ENCODE results near the gene UTP18.
"Not testable (repeated sequence)": the region's sequence is repeated elsewhere in the genome, so short reads cannot be mapped to it uniquely, and the experiment has no call there.

Gene UTP18

DNA sequence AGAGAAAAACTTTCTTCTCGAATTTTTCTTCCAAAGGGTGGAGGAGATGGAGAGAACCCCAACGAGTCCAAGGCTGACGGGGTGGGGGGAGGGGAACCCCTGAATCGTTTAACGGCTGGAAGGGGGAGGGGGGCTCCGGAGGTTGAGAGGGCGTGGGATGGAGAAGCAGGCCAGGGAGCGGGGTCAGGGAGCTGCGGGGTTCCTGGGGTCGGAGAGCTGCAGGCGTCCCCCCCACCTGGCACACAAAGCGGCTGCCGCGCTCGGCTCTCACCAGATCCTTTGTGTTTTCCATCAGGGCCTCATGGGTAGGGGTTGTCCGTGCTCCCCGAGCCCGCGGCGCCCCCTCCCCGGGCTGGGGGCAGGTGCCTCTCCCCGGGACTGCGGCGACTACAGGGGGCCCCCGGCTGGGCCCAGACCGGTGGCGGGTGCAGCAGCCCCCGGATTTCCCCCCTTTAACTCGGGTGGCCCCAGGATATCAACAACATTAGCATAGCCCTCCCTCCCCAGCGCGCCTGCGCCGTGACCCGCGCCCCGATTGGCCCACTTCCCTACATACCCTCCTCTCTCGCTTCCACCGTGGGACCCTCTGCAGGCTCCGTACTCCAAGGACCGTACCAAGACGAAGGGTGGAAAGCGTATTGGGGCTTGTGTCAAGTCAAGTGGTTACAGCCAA, 646 bp upstream of the UTP18 start, which contains the start of gene MBTD1:
Gene MBTD1, minus strand, starts transcription at position 486 of the 673 bp plus-strand sequence. CDS start 34,888 bp downstream, outside the sequence.
- peak; percentile 95 for DNase-seq

- DNase-seq = no peak
Observed at GRCh38 chr17:51261024-51261963, 948 bp downstream of the UTP18 start.

DNA sequence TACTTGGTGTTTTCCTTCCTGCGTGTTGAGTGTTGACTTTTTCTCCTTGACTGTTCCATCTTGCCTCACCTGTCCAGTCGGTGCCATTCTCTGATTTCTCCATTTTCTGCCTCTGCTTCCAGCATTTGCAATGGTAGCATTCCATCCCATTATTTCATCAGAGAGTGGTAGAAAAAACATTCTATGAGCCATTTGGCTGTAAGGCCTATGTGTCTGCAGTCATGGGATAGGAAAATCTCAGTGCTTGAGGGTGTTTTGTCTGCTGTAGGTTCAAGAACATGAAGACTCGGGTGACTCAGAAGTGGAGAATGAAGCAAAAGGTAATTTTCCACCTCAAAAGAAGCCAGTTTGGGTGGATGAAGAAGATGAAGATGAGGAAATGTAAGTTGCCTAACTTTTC, 2.7 kb downstream of the UTP18 start:
- no peak for DNase-seq

DNA sequence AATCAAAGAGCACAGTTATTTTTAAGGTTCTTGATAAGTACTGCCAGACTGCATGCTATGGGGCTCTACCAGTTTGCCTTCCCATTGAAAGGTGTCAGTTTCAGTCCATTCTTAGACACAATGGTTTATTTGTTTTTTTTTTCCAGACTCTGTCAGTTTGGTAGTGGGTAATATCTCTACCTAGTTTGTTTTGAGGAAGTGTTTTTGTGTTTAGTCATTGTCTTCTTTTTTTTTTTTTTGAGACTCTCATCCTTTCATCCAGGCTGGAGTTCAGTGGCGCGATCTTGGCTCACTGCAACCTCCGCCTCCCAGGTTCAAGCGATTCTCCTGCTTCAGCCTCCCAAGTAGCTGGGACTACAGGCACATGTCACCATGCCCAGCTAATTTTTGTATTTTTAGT, 4.1 kb downstream of the UTP18 start:
- DNase-seq = not testable (repeated sequence)

DNA sequence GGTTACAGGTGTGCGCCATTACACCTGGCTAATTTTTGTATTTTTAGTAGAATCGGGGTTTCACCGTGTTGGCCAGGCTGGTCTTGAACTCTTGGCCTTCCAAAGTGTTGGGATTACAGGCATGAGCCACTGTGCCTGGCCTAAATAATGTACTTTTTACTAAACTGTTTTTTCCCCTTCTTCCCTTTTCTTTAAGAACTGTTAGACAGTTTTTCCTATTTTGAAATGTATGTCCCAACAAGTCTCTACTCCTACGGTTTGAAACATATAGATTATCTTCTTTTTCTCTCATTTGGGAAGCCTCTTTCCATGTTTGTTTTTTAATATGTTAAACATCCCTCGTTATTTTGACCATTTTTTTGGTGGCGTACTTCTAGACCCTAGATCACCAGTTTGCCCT, 9.6 kb downstream of the UTP18 start:
- no peak for DNase-seq

- no peak for DNase-seq
Observed at GRCh38 chr17:51270636-51271035, 10.3 kb downstream of the UTP18 start.

DNA sequence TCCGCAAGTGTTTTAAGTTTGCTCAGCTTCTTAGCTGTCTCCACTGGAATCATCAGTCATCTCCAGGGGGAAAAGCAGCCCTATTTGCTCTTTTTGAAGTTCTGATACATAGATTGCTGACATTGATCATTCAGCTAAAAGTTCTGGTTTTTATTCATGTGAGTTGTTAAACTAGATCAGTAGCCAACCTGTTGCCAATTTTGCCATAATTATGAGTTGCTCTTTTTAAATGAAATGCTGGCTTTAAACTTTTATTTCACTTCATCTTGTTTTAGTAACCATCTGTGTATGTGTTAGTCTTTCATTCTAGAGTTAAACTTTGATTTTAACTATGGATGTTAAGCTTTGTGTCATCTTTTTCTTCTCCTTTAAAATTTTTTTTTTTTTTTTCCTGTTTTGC, 12.5 kb downstream of the UTP18 start:
- no peak for DNase-seq

DNA sequence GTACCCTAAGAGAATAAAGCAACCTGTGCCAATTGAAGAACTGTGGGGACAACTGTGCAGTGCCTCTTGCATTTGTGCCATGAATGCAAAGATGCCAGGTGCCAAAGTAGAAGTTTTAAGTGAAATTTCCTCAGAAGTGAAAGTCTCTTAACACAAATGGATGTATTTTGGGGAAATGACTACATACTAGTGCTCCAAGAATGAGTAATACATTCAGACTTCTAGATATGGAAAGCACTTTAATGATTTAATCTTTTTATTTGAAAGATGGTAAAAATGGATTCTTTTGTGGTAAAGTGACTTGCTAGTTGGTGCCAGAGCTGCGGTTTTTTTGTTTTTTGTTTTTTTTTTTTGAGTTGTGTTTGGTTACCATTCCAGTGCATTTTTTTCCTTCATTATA, 15.0 kb downstream of the UTP18 start:
- DNase-seq = no peak

GRCh38 chr17:51279183-51279582, 18.8 kb downstream of the UTP18 start:
- DNase-seq = no peak

GRCh38 chr17:51287412-51287811, 27.1 kb downstream of the UTP18 start:
- no peak for DNase-seq

DNA sequence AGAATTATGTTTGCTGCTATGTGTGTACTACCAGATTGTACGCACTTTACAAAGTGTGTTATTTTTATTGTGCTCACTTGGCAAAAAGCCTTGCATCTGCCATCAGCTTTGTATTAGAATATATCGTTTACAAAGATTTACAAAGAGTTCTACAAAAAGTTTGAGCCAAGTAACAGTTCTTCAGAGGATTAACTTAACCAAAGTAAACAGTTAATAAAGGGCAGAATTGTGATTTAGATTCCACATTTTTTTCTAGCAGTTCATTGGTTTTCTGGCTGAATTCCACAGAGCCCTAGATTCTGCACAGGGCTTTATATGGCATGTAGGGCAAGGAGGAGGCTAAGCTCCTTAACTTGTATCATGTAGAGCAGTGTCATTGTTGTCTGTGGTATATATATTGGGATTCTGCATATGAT, 29.4 kb downstream of the UTP18 start:
- DNase-seq = no peak

DNA sequence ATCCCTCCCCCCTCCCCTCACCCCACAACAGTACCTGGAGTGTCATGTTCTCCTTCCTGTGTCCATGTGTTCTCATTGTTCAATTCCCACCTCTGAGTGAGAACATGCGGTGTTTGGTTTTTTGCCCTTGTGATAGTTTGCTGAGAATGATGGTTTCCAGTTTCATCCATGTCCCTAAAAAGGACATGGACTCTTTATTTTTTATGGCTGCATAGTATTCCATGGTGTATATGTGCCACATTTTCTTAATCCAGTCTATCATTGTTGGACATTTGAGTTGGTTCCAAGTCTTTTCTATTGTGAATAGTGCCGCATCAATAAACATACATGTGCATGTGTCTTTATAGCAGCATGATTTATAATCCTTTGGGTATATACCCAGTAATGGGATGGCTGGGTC, 34.0 kb downstream of the UTP18 start:
- not testable (repeated sequence) for DNase-seq

GRCh38 chr17:51298508-51299371, 38.4 kb downstream of the UTP18 start:
- no peak for DNase-seq

- DNase-seq = no peak
Observed at GRCh38 chr17:51299859-51300258, 39.5 kb downstream of the UTP18 start.

DNA sequence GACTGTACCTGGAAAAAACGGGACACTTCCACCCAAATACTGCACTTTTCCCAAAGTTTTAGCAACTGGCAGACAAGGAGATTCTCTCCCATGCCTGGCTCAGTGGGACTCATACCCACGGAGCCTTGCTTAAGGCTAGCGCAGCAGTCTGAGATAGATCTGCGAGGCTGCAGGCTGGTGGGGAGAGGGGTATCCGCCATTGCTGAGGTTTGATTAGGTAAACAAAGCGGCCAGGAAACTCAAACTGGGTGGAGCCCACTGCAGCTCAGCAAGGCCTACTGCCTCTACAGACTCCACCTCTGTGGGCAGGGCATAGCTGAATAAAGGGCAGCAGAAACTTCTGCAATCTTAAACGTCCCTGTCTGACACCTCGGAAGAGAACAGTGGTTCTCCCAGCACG, 44.8 kb downstream of the UTP18 start:
- DNase-seq = no peak

DNA sequence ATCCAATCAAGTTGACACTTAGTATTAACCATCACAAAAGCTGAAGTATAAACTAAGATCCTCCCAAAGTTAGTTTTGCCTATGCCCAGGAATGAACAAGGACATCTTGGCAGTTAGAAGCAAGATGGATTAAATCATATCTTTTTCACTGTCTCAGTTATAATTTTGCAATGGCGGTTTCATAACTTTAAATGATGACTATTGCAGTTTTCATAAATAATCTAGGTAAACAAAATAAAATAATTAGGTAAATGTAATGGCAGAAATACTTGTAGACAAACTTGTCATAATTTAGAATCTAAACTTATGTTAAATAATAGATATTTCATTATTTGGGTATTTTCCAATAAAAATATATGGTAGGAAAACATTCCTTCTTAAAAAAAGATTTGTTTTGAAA, 51.7 kb downstream of the UTP18 start:
- DNase-seq = not testable (repeated sequence)

DNA sequence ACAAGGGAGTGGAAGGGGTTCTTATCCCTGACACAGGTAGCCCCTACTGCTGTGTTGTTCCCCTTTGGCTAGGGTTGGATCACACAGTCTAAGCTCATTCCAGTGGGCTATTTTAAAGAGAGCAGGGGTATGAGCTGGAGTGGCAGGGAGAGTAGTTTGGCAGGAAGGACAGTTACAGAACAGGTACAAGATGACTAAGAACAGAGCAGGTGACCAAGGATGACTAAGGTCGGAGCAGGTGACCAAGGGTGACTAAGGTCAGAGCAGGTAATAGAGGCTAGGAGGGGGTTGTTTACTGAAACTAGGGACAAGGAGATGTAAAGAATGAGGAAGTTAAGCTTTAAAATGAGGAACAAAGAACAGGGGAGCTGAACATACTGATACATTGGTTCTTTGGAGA, 58.8 kb downstream of the UTP18 start:
- DNase-seq = no peak

DNA sequence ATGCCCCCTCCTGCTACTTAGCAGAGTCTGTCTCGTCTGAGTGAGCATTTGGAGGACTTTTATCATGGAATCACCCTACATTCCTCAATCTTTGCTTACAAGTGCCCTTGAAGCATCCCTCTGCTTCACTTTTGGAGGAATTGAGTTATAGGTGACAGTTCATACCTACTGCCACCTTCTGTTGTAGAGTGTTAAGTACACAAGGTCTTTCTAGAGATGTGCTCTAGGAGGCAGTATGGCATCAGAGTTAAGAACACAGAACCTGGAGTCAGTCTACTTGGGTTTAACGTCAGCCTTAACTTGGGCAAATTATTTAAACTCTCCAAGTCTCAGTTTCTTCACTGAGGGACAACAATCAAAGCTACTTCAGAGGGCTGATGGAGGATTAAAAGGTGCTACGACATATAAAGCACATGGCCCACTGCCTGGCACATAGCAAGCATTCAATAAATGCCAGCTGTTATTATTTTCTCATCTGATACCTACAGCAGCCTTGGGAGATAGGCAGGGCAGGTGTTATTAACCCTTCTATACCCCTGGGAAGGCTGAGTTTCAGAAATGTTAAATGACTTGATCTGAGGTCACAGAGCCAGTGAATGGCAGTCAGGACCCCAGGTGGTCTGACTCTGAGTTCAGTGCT, 62.2 kb downstream of the UTP18 start:
- no peak for DNase-seq

GRCh38 chr17:51325471-51325870, 65.1 kb downstream of the UTP18 start:
- DNase-seq = no peak

DNA sequence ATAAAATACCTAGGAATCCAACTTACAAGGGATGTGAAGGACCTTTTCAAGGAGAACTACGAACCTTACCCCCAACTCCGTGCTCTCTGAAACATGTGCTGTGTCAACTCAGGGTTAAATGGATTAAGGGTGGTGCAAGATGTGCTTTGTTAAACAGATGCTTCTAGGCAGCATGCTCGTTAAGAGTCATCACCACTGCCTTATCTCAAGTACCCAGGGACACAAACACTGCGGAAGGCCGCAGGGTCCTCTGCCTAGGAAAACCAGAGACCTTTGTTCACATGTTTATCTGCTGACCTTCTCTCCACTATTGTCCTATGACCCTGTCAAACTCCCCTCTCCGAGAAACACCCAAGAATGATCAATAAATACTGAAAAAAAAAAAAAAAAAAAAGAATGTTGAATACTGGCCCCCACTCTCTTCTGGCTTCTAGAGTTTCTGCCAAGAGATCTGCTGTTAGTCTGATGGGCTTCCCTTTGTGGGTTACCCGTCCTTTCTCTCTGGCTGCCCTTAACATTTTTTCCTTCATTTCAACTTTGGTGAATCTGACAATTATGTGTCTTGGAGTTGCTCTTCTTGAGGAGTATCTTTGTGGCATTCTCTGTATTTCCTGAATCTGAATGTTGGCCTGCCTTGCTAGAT, 70.6 kb downstream of the UTP18 start:
- not testable (repeated sequence) for DNase-seq

- no peak for DNase-seq
Observed at GRCh38 chr17:51335006-51335590, 74.8 kb downstream of the UTP18 start.

Data from effector CD4-positive, alpha-beta T cell (primary cell).